Measurements from ENCODE around the gene PNPT1. TPM values are rescaled to one million over a fixed set of nuclear protein-coding genes. Genes with fewer than 3 reads are reported as not detected.
"Not testable (repeated sequence)": the region's sequence is repeated elsewhere in the genome, so short reads cannot be mapped to it uniquely, and the experiment has no call there.

Gene PNPT1
- total RNA-seq, 2 experiments from 2014 or later, result 22.6 to 31.7 TPM

DNA sequence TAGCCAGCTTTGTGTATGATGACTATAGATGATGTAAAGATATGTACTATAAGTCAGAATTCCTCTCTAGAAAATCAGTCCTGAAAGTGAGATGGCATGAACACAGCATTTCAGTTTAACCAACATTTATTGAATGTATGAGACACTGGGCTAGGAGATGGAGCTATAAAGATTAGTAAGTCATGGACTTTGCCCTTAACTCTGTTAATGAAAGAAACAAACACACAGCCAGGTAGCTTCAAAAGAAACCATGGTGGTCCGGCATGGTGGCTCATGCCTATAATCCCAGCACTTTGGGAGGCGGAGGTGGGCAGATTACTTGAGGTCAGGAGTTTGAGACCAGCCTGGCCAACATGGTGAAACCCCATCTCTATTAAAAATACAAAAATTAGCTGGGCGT, 21.5 kb upstream of the PNPT1 start:
- H3K36me3 Mint-ChIP-seq (ENCODE audit: low read depth); H3K27me3 Mint-ChIP-seq; H3K9me3 Mint-ChIP-seq; POLR2A ChIA-PET; H3K4me3 Mint-ChIP-seq; DNase-seq; H3K4me1 Mint-ChIP-seq; H3K27ac Mint-ChIP-seq: not testable (repeated sequence)
- CTCF ChIA-PET, result interaction anchor here (0.6 to 0.8 kb wide), 2 partner anchors 17 to 291 kb away, joined by 3 to 4 read pairs; no protein-coding TSS in a partner anchor

DNA sequence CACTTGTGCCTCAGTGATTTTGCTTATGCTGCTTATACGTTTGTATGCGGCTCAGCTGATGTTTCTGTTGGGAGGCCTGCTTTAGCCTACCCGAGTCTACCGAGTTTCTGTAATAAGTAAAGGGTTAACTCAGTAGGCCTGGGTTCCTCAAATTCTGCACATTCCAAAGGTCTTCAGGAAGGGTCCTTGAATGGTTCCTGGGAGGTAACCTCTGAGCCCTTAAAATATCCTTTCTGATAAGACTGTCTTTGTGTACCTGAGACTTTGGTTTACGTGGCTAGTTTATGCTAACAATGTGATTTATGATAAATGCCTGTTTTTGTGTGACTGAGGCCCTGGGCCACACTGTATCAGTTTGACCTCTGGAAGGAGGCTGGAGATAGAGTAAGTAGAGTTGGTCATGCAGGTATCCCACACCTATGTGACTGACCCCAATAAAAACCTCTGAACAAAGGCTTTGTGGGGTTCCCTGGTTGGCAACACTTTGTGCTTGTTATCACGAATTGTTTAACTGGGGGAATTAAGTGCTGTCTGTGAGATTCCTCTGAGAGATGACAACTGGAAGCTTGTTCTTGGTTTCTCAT, 18.9 kb upstream of the PNPT1 start:
- Mint-ChIP-seq H3K9me3 (no peaks in the 10 kb centered on the region), H3K4me3 (no peak overlapping the region), H3K4me1 (peaks cover 4% of the 10 kb centered on the region), H3K27me3 (no peaks in the 10 kb centered on the region), H3K27ac (no peak overlapping the region), H3K36me3 (ENCODE audit: low read depth) (no peaks in the 10 kb centered on the region)
- DNase-seq, result no peak
- CTCF ChIA-PET, result interaction anchor here (0.5 kb wide), 1 partner anchor 1137 kb away, joined by 3 read pairs; no protein-coding TSS in a partner anchor
- POLR2A ChIA-PET, result no interaction called here

- no peak for DNase-seq
- ChIA-PET CTCF (interaction anchor here (1.2 kb wide), 1 partner anchor 9 kb away, joined by 3 read pairs; no protein-coding TSS in a partner anchor), POLR2A (no interaction called here)
- Mint-ChIP-seq H3K4me1 (peaks cover 4% of the 10 kb centered on the region), H3K9me3 (no peaks in the 10 kb centered on the region), H3K27me3 (peaks cover 5% of the 10 kb centered on the region), H3K4me3 (no peak overlapping the region), H3K27ac (no peak overlapping the region), H3K36me3 (ENCODE audit: low read depth) (no peaks in the 10 kb centered on the region)
Observed at GRCh38 chr2:55710025-55710424, 16.4 kb upstream of the PNPT1 start.

DNA sequence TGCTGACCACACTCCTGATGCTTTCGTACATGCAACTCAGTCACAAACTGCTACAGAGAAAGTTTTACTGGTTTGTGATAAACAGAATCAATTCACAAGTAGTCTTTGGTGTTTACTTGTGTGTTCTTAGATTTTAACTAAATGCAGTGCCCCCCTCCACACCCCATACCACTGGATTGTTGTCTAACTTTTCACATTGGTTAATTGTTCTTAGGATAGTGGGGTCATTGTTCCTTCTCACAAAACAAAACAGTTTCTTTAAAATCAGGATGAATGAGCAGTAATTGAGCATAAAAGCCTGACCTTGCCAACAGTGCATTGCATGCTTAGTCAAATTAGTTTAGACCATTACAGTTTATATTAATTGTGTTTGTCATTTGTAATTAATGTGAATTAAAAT, 14.1 kb upstream of the PNPT1 start:
- DNase-seq, result no peak
- Mint-ChIP-seq H3K27ac (no peak overlapping the region), H3K4me3 (no peak overlapping the region), H3K4me1 (peaks cover 4% of the 10 kb centered on the region), H3K36me3 (ENCODE audit: low read depth) (no peaks in the 10 kb centered on the region), H3K9me3 (no peaks in the 10 kb centered on the region), H3K27me3 (peaks cover 12% of the 10 kb centered on the region)
- ChIA-PET CTCF (no interaction called here), POLR2A (no interaction called here)

DNA sequence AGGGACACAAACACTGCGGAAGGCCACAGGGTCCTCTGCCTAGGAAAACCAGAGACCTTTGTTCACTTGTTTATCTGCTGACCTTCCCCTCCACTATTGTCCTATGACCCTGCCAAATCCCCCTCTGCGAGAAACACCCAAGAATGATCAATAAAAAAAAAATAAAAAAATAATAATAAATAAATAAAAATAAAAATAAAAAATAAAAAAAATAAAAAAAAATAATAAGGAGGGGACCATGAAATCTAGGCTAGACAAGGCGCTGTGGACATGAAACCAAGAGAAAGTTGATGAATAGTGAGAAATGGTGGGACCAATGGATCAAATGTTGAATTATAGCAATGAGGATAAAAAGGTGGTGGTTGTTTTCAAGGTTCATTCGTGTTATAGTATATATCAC, 12.6 kb upstream of the PNPT1 start:
- peaks cover 12% of the 10 kb centered on the region for H3K27me3 Mint-ChIP-seq
- H3K4me1 Mint-ChIP-seq; POLR2A ChIA-PET; DNase-seq; H3K4me3 Mint-ChIP-seq; H3K27ac Mint-ChIP-seq; CTCF ChIA-PET; H3K36me3 Mint-ChIP-seq (ENCODE audit: low read depth); H3K9me3 Mint-ChIP-seq: not testable (repeated sequence)

- Mint-ChIP-seq H3K9me3 (no peaks in the 10 kb centered on the region), H3K27ac (no peak overlapping the region), H3K36me3 (ENCODE audit: low read depth) (no peaks in the 10 kb centered on the region), H3K4me3 (no peak overlapping the region), H3K27me3 (peaks cover 14% of the 10 kb centered on the region), H3K4me1 (peaks cover 2% of the 10 kb centered on the region)
- CTCF ChIA-PET, result no interaction called here
- no peak for DNase-seq
- POLR2A ChIA-PET, result interaction anchor here (0.6 kb wide), 1 partner anchor 74 kb away, joined by 4 read pairs; no protein-coding TSS in a partner anchor
Observed at GRCh38 chr2:55705027-55705653, 11.5 kb upstream of the PNPT1 start.

- DNase-seq, result no peak
- no peak overlapping the region for H3K27ac Mint-ChIP-seq
- CTCF ChIA-PET, result no interaction called here
- H3K27me3 Mint-ChIP-seq, result peaks cover 24% of the 10 kb centered on the region
- no peaks in the 10 kb centered on the region for H3K36me3 Mint-ChIP-seq (ENCODE audit: low read depth)
- POLR2A ChIA-PET, result no interaction called here
- H3K4me1 Mint-ChIP-seq, result no peaks in the 10 kb centered on the region
- no peak overlapping the region for H3K4me3 Mint-ChIP-seq
- H3K9me3 Mint-ChIP-seq, result no peaks in the 10 kb centered on the region
Observed at GRCh38 chr2:55703350-55703749, 9.7 kb upstream of the PNPT1 start.

DNA sequence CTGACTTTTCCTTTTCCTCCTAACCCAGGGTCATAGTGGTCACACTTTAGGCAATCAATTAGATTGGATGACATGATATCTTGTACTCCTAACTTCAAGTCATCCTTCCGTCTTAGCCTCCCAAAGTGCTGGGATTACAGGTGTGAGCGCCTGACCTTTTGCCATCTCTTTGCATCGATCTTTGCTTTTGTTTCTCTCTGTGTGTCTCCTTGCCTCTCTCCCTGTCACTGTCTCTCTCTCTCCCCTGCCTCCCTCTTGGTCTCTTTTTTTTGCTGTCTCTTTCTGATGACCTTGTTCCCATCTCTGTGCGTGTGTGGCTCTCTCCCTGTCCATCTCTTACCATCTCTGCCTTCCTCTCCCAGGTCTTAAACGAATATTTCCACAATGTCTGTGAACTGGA, 904 bp downstream of the PNPT1 start:
- POLR2A ChIA-PET, DNase-seq, H3K27me3 Mint-ChIP-seq, CTCF ChIA-PET, H3K9me3 Mint-ChIP-seq: not testable (repeated sequence)
- peaks cover 45% of the 10 kb centered on the region for H3K4me1 Mint-ChIP-seq
- peak overlapping the region; percentile 97 for H3K27ac Mint-ChIP-seq
- peak overlapping the region; percentile 93 for H3K4me3 Mint-ChIP-seq
- peaks cover 13% of the 10 kb centered on the region for H3K36me3 Mint-ChIP-seq (ENCODE audit: low read depth)

DNA sequence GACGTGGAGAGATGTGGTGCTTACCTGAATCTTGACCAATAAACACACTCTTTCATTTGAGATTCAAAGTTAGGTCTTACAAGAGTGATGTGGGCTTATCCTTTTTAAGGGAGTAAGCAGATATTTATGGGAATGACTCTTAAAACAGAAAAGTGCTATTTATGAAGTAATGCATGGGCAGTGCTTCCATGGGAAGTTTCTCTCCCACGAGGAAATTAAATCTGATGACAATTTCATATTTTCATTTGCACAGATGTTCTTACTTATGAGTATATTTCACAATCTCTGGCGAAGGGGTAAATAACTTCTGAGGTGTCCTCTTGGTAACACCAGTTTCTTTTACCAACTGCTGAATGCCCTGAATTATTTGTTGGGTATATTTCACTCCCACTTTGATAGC, 21.0 kb downstream of the PNPT1 start:
- ChIA-PET CTCF (no interaction called here), POLR2A (no interaction called here)
- H3K27ac Mint-ChIP-seq, result no peak overlapping the region
- H3K4me3 Mint-ChIP-seq, result no peak overlapping the region
- H3K36me3 Mint-ChIP-seq (ENCODE audit: low read depth), result peaks cover 20% of the 10 kb centered on the region
- H3K27me3 Mint-ChIP-seq, result no peaks in the 10 kb centered on the region
- no peaks in the 10 kb centered on the region for H3K4me1 Mint-ChIP-seq
- no peaks in the 10 kb centered on the region for H3K9me3 Mint-ChIP-seq
- no peak for DNase-seq

DNA sequence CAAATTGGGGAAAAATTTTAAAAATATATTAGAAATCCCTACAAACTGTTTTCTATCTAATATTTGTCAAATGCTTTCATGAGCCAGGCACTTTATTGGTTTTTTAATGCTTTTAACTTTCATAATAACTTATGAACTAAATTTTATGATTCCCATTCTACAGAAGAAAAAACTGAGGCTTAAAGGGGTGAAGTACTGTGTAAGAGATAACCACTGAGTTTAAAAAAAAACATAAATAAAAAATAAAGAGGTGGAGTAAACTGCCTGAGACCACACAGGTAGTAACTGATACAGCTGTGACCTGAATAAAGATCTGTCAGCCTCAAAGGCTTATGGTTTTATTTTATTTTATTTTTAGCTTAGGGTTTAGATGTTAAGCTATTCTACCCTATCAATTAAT, 24.7 kb downstream of the PNPT1 start:
- Mint-ChIP-seq H3K9me3 (no peaks in the 10 kb centered on the region), H3K4me3 (no peak overlapping the region), H3K36me3 (ENCODE audit: low read depth) (peaks cover 29% of the 10 kb centered on the region), H3K27me3 (no peaks in the 10 kb centered on the region), H3K4me1 (no peaks in the 10 kb centered on the region), H3K27ac (no peak overlapping the region)
- ChIA-PET CTCF (interaction anchor here (1.0 to 1.2 kb wide), 2 partner anchors 10 to 12 kb away, joined by 3 to 5 read pairs; no protein-coding TSS in a partner anchor), POLR2A (no interaction called here)
- DNase-seq, result no peak

DNA sequence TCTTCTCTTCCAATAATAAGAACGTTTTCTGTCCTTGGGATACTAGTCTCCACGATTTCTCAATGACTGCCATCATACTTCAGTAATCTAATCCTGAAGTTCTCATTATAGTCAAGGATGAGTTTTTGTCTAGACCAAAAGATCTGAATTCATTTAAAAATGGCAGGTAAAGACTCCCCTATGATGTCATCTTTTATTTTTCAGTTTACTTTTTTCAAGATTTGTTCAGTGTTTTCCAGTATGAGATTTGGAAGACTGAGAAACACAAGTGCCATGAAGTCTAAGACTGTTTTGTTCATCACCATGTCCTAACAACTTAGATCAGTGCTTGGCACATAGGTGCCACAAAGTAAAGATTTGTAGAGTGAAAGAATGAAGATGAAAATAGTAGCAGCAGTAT, 40.4 kb downstream of the PNPT1 start:
- Mint-ChIP-seq H3K27me3 (no peaks in the 10 kb centered on the region), H3K27ac (no peak overlapping the region), H3K4me3 (no peak overlapping the region), H3K4me1 (no peaks in the 10 kb centered on the region), H3K9me3 (no peaks in the 10 kb centered on the region), H3K36me3 (ENCODE audit: low read depth) (peaks cover 39% of the 10 kb centered on the region)
- DNase-seq, result no peak
- POLR2A ChIA-PET, result no interaction called here
- CTCF ChIA-PET, result interaction anchor here (0.5 kb wide), 1 partner anchor 15 kb away, joined by 3 read pairs; no protein-coding TSS in a partner anchor

DNA sequence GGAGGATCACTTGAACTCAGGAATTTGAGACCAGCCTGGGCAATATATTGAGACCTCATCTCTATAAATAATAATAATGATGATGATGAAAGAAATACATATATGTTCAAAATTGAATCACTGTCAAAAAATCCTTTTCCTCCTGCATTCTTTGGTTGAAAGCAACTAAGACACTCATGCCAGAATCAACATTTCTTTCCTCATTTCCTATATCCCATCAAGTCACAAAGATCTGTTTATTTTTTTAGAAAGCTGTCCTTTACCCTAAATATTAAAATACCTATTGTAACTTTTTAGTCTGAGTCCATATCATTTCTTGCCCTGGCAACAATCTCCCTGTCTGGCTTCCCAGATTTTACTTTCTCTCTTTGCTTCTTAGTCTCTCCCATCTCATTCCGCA, 44.4 kb downstream of the PNPT1 start:
- H3K4me1 Mint-ChIP-seq, result no peaks in the 10 kb centered on the region
- no peaks in the 10 kb centered on the region for H3K9me3 Mint-ChIP-seq
- H3K27me3 Mint-ChIP-seq, result no peaks in the 10 kb centered on the region
- peaks cover 24% of the 10 kb centered on the region for H3K36me3 Mint-ChIP-seq (ENCODE audit: low read depth)
- CTCF ChIA-PET, result interaction anchor here (1.5 kb wide), 1 partner anchor 8 kb away, joined by 4 read pairs; no protein-coding TSS in a partner anchor
- POLR2A ChIA-PET, result no interaction called here
- no peak overlapping the region for H3K27ac Mint-ChIP-seq
- H3K4me3 Mint-ChIP-seq, result no peak overlapping the region
- no peak for DNase-seq

DNA sequence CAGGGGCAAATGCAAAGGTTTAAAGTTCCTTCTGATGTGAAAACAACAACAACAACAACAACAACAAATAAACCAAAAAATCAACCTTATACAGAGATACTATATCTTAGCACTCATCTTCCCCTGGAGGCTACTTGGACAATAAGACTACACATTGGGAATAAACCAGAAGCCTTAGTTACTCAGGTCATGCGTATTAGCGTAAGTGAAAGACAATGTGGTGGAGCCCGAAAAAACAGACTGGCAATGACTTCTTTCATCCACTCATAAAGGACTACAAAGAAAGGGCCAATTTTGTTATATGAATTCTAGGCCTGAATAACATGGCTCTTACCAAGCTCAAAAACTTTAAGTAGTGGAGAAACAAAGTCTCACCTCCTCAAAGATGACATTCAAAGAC, 56.8 kb downstream of the PNPT1 start:
- H3K36me3 Mint-ChIP-seq (ENCODE audit: low read depth), result peaks cover 28% of the 10 kb centered on the region
- H3K4me1 Mint-ChIP-seq, result no peaks in the 10 kb centered on the region
- H3K4me3 Mint-ChIP-seq, result no peak overlapping the region
- no peaks in the 10 kb centered on the region for H3K9me3 Mint-ChIP-seq
- CTCF ChIA-PET, result interaction anchor here (1.3 kb wide), 1 partner anchor 11 kb away, joined by 4 read pairs; no protein-coding TSS in a partner anchor
- DNase-seq, result no peak
- H3K27me3 Mint-ChIP-seq, result no peaks in the 10 kb centered on the region
- POLR2A ChIA-PET, result interaction anchor here (0.7 kb wide), 1 partner anchor 512 kb away, joined by 3 read pairs; no protein-coding TSS in a partner anchor
- H3K27ac Mint-ChIP-seq, result no peak overlapping the region
